Measurements from ENCODE around the gene KCNH1.

DNA sequence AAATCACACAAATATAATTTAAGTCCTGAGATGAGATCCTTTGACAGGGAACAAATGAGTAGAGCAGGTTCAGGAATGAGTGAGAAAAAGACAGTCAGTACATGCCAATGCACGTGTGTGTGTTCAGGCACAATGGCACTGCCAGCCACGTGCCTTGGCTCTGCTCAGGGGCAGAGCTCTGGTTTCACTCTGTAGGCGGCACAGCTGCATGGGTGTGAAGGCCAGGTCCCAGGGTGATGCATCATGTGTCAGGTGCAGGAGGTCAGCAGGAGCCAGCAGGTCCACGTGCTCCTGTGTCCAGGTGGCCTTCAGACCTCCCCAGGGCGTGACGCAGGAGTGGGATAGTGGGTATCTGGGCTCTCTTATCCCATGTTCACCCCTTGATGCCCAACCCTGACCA lies 386.1 kb downstream of the KCNH1 start:
- TF ChIP-seq, protein P1, sequence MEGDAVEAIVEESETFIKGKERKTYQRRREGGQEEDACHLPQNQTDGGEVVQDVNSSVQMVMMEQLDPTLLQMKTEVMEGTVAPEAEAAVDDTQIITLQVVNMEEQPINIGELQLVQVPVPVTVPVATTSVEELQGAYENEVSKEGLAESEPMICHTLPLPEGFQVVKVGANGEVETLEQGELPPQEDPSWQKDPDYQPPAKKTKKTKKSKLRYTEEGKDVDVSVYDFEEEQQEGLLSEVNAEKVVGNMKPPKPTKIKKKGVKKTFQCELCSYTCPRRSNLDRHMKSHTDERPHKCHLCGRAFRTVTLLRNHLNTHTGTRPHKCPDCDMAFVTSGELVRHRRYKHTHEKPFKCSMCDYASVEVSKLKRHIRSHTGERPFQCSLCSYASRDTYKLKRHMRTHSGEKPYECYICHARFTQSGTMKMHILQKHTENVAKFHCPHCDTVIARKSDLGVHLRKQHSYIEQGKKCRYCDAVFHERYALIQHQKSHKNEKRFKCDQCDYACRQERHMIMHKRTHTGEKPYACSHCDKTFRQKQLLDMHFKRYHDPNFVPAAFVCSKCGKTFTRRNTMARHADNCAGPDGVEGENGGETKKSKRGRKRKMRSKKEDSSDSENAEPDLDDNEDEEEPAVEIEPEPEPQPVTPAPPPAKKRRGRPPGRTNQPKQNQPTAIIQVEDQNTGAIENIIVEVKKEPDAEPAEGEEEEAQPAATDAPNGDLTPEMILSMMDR (IDR thresholded peaks at IDR 0.05; ENCODE audit: low read depth, low read length): no peak
- no peak for TF ChIP-seq POLR2A (IDR thresholded peaks at IDR 0.05; ENCODE audit: extremely low read depth, insufficient read length)
- TF ChIP-seq, protein P2, sequence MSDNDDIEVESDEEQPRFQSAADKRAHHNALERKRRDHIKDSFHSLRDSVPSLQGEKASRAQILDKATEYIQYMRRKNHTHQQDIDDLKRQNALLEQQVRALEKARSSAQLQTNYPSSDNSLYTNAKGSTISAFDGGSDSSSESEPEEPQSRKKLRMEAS (IDR thresholded peaks at IDR 0.05; ENCODE audit: low read depth, low read length): no peak
